SK-N-MC (cell line): ENCODE measurements around the gene INS.
"Not testable (repeated sequence)": the region's sequence is repeated elsewhere in the genome, so short reads cannot be mapped to it uniquely, and the experiment has no call there.

Source experiments
- DNase-seq: peaks from one replicate; pipeline ENCODE4 v3.0.0-alpha.2; 2011; ENCODE audit warnings: low read depth, low spot score
- H3K27ac ChIP-seq: fragments of 200-600 bp; sonication (generic); 2 replicates; pipeline ENCODE4 v1.5.1; 2016; ENCODE audit warnings: mixed run types
- H3K36me3 ChIP-seq: fragments of 200-600 bp; sonication (generic); 2 replicates; pipeline ENCODE4 v1.6.1; 2017; ENCODE audit warnings: antibody characterized with exemption, low read length, mixed read lengths; ENCODE audit not compliant: insufficient read depth
- H3K4me3 ChIP-seq: fragments of 200-600 bp; sonication (generic); 2 replicates; pipeline ENCODE4 v1.5.1; 2016
- H3K9ac ChIP-seq: fragments of 200-600 bp; sonication (generic); 2 replicates; pipeline ENCODE4 v1.8.0; 2017; ENCODE audit warnings: mixed run types, mixed read lengths; ENCODE audit not compliant: insufficient read length
- H3K9me3 ChIP-seq: fragments of 200-600 bp; sonication (generic); 2 replicates; pipeline ENCODE4 v1.6.1; 2017; ENCODE audit warnings: low read depth, mild to moderate bottlenecking, antibody characterized with exemption, low read length, moderate library complexity, mixed read lengths
- EZH2 ChIP-seq: fragments of 200-600 bp; sonication (generic); IDR thresholded peaks from one replicate; pipeline ENCODE4 v1.6.1; 2017; ENCODE audit warnings: antibody characterized with exemption
- FOXP2 ChIP-seq: optimal IDR thresholded peaks from 2 replicates; pipeline ENCODE3; 2011; ENCODE audit warnings: mild to moderate bottlenecking, moderate library complexity; ENCODE audit not compliant: insufficient read depth; ENCODE audit errors: extremely low read length, control extremely low read depth
- POLR2AphosphoS5 ChIP-seq: IDR thresholded peaks from 2 replicates; pipeline ENCODE4 v1.6.1; 2012; ENCODE audit warnings: mild to moderate bottlenecking, low read depth, low read length, borderline replicate concordance

Gene INS

GRCh38 chr11:2130881-2131352 is 30.1 kb downstream of the INS start:
- Histone ChIP-seq H3K4me3 (no peak overlapping the region), H3K9me3 (no peaks in the 10 kb centered on the region), H3K36me3 (no peaks in the 10 kb centered on the region), H3K27ac (no peak overlapping the region), H3K9ac (no peak overlapping the region)
- TF ChIP-seq POLR2AphosphoS5: no peak
- TF ChIP-seq FOXP2: no peak
- no peak for TF ChIP-seq EZH2
- no peak for DNase-seq

GRCh38 chr11:2129699-2130366 is 31.2 kb downstream of the INS start:
- no peak overlapping the region for H3K4me3 ChIP-seq
- TF ChIP-seq EZH2 (no peak), POLR2AphosphoS5 (no peak)
- no peaks in the 10 kb centered on the region for H3K36me3 ChIP-seq
- H3K9ac ChIP-seq: no peak overlapping the region
- H3K27ac ChIP-seq: no peak overlapping the region
- H3K9me3 ChIP-seq: no peaks in the 10 kb centered on the region
- no peak for DNase-seq

- Histone ChIP-seq H3K36me3 (no peaks in the 10 kb centered on the region), H3K9me3 (no peaks in the 10 kb centered on the region), H3K4me3 (no peak overlapping the region), H3K9ac (no peak overlapping the region), H3K27ac (no peak overlapping the region)
- TF ChIP-seq POLR2AphosphoS5 (no peak), EZH2 (no peak), FOXP2 (no peak)
- no peak for DNase-seq
These were observed 31.7 kb downstream of the INS start for GRCh38 chr11:2129308-2129698.

- Histone ChIP-seq H3K9ac (no peak overlapping the region), H3K9me3 (no peaks in the 10 kb centered on the region), H3K27ac (no peak overlapping the region), H3K36me3 (no peaks in the 10 kb centered on the region), H3K4me3 (no peak overlapping the region)
- TF ChIP-seq POLR2AphosphoS5: no peak
- TF ChIP-seq FOXP2: no peak
- TF ChIP-seq EZH2: no peak
- DNase-seq: no peak
These were observed 32.3 kb downstream of the INS start for GRCh38 chr11:2128511-2129307.

- H3K4me3 ChIP-seq: no peak overlapping the region
- H3K9ac ChIP-seq: no peak overlapping the region
- no peak overlapping the region for H3K27ac ChIP-seq
- no peak for DNase-seq
- H3K9me3 ChIP-seq: no peaks in the 10 kb centered on the region
- no peaks in the 10 kb centered on the region for H3K36me3 ChIP-seq
- TF ChIP-seq POLR2AphosphoS5: no peak
- no peak for TF ChIP-seq EZH2
- no peak for TF ChIP-seq FOXP2
These were observed 32.9 kb downstream of the INS start for GRCh38 chr11:2128130-2128510.

- Histone ChIP-seq H3K9me3 (no peaks in the 10 kb centered on the region), H3K4me3 (no peak overlapping the region), H3K27ac (no peak overlapping the region), H3K9ac (no peak overlapping the region), H3K36me3 (no peaks in the 10 kb centered on the region)
- DNase-seq: no peak
- no peak for TF ChIP-seq FOXP2
- TF ChIP-seq EZH2: no peak
- TF ChIP-seq POLR2AphosphoS5: no peak
These were observed 33.4 kb downstream of the INS start for GRCh38 chr11:2127482-2128129.

- no peak for TF ChIP-seq EZH2
- no peak for TF ChIP-seq POLR2AphosphoS5
- no peak for TF ChIP-seq FOXP2
- no peak for DNase-seq
- Histone ChIP-seq H3K36me3 (no peaks in the 10 kb centered on the region), H3K9me3 (no peaks in the 10 kb centered on the region), H3K4me3 (no peak overlapping the region), H3K9ac (no peak overlapping the region), H3K27ac (no peak overlapping the region)
These were observed 34.4 kb downstream of the INS start for GRCh38 chr11:2126520-2127085.

GRCh38 chr11:2124736-2125484 is 36.1 kb downstream of the INS start:
- not testable (repeated sequence) for DNase-seq, H3K4me3 ChIP-seq, H3K9ac ChIP-seq, H3K9me3 ChIP-seq, H3K36me3 ChIP-seq, H3K27ac ChIP-seq
